Measurements from ENCODE around the gene AR.
"Not testable (repeated sequence)": the region's sequence is repeated elsewhere in the genome, so short reads cannot be mapped to it uniquely, and the experiment has no call there.

AR gene

GRCh38 chrX:67614423-67614822 is 70.6 kb downstream of the AR start:
- in situ Hi-C loops (cut with HindIII; ENCODE audit: low pct_unique_long_range_greater_than_20kb, low sequenced_read_pairs), result no loop called here
- peak in 1 of 2 experiments; percentile 27 for DNase-seq (ENCODE audit: low read depth in 1 of 2, low spot score in 1 of 2)
- TF ChIP-seq JUND (IDR thresholded peaks at IDR 0.05; ENCODE audit: low read depth), result no peak

- TF ChIP-seq JUND (IDR thresholded peaks at IDR 0.05; ENCODE audit: low read depth), result no peak
- DNase-seq (ENCODE audit: low read depth in 1 of 2, low spot score in 1 of 2), result no peak
- in situ Hi-C loops (cut with HindIII; ENCODE audit: low pct_unique_long_range_greater_than_20kb, low sequenced_read_pairs), result no loop called here
These were observed 75.4 kb downstream of the AR start for GRCh38 chrX:67619253-67619652.

- in situ Hi-C loops (cut with HindIII; ENCODE audit: low pct_unique_long_range_greater_than_20kb, low sequenced_read_pairs), result no loop called here
- no peak for TF ChIP-seq JUND (IDR thresholded peaks at IDR 0.05; ENCODE audit: low read depth)
- DNase-seq (ENCODE audit: low read depth in 1 of 2, low spot score in 1 of 2), result no peak
These were observed 78.3 kb downstream of the AR start for GRCh38 chrX:67622053-67622585.

GRCh38 chrX:67624325-67624724 is 80.5 kb downstream of the AR start:
- in situ Hi-C loops (cut with HindIII; ENCODE audit: low pct_unique_long_range_greater_than_20kb, low sequenced_read_pairs), result no loop called here
- DNase-seq (ENCODE audit: low read depth in 1 of 2, low spot score in 1 of 2), result no peak
- no peak for TF ChIP-seq JUND (IDR thresholded peaks at IDR 0.05; ENCODE audit: low read depth)

GRCh38 chrX:67635424-67635823 is 91.6 kb downstream of the AR start:
- in situ Hi-C loops (cut with HindIII; ENCODE audit: low pct_unique_long_range_greater_than_20kb, low sequenced_read_pairs), result no loop called here
- no peak for TF ChIP-seq JUND (IDR thresholded peaks at IDR 0.05; ENCODE audit: low read depth)
- no peak for DNase-seq (ENCODE audit: low read depth in 1 of 2, low spot score in 1 of 2)

- TF ChIP-seq JUND (IDR thresholded peaks at IDR 0.05; ENCODE audit: low read depth), result no peak
- in situ Hi-C loops (cut with HindIII; ENCODE audit: low pct_unique_long_range_greater_than_20kb, low sequenced_read_pairs), result no loop called here
- DNase-seq (ENCODE audit: low read depth in 1 of 2, low spot score in 1 of 2), result no peak
These were observed 92.7 kb downstream of the AR start for GRCh38 chrX:67636532-67636931.

GRCh38 chrX:67637293-67637692 is 93.5 kb downstream of the AR start:
- in situ Hi-C loops (cut with HindIII; ENCODE audit: low pct_unique_long_range_greater_than_20kb, low sequenced_read_pairs); DNase-seq (ENCODE audit: low read depth in 1 of 2, low spot score in 1 of 2): not testable (repeated sequence)

- DNase-seq (ENCODE audit: low read depth in 1 of 2, low spot score in 1 of 2), result no peak
- in situ Hi-C loops (cut with HindIII; ENCODE audit: low pct_unique_long_range_greater_than_20kb, low sequenced_read_pairs), result no loop called here
These were observed 104.5 kb downstream of the AR start for GRCh38 chrX:67648361-67648760.

GRCh38 chrX:67651437-67652142 is 107.8 kb downstream of the AR start:
- TF ChIP-seq JUND (IDR thresholded peaks at IDR 0.05; ENCODE audit: low read depth), result no peak
- DNase-seq (ENCODE audit: low read depth in 1 of 2, low spot score in 1 of 2), result no peak
- in situ Hi-C loops (cut with HindIII; ENCODE audit: low pct_unique_long_range_greater_than_20kb, low sequenced_read_pairs), result no loop called here

More at GRCh38 chrX:67648361-67648760, 104.5 kb downstream of the AR start:
- no peak for TF ChIP-seq JUND (IDR thresholded peaks at IDR 0.05; ENCODE audit: low read depth)

- in situ Hi-C loops (cut with HindIII; ENCODE audit: low pct_unique_long_range_greater_than_20kb, low sequenced_read_pairs), result no loop called here
These were observed 108.7 kb downstream of the AR start for GRCh38 chrX:67652543-67652942.

GRCh38 chrX:67654301-67654700 is 110.5 kb downstream of the AR start:
- DNase-seq (ENCODE audit: low read depth in 1 of 2, low spot score in 1 of 2), result peak in 1 of 2 experiments; percentile 24
- in situ Hi-C loops (cut with HindIII; ENCODE audit: low pct_unique_long_range_greater_than_20kb, low sequenced_read_pairs), result no loop called here
- TF ChIP-seq JUND (IDR thresholded peaks at IDR 0.05; ENCODE audit: low read depth), result no peak

More at GRCh38 chrX:67652543-67652942, 108.7 kb downstream of the AR start:
- no peak for DNase-seq (ENCODE audit: low read depth in 1 of 2, low spot score in 1 of 2)
- TF ChIP-seq JUND (IDR thresholded peaks at IDR 0.05; ENCODE audit: low read depth), result no peak

GRCh38 chrX:67665583-67665982 is 121.8 kb downstream of the AR start:
- in situ Hi-C loops (cut with HindIII; ENCODE audit: low pct_unique_long_range_greater_than_20kb, low sequenced_read_pairs), result no loop called here
- TF ChIP-seq JUND (IDR thresholded peaks at IDR 0.05; ENCODE audit: low read depth), result no peak
- no peak for DNase-seq (ENCODE audit: low read depth in 1 of 2, low spot score in 1 of 2)

- in situ Hi-C loops (cut with HindIII; ENCODE audit: low pct_unique_long_range_greater_than_20kb, low sequenced_read_pairs); DNase-seq (ENCODE audit: low read depth in 1 of 2, low spot score in 1 of 2): not testable (repeated sequence)
These were observed 126.9 kb downstream of the AR start for GRCh38 chrX:67670717-67671116.
